Caco-2 (cell line): Measurements from ENCODE around the gene MAPRE2. TPM values are rescaled to one million over a fixed set of nuclear protein-coding genes. Genes with fewer than 3 reads are reported as not detected.

Source experiments
- BruUV-seq: library from RNA; stranded (reverse); fragments of 400-500 nt; replicated peaks from 2 replicates; lab custom pipeline; 2021; lab: Mats Ljungman, UMichigan
- CTCF ChIA-PET: fragments of 300-600 bp; sonication (Branson Sonifier 250); formaldehyde crosslinking; loops from one replicate; lab custom pipeline; 2022; ENCODE audit warnings: antibody characterized with exemption; lab: Charles Lee
- POLR2A ChIA-PET: fragments of 300-600 bp; sonication (Branson Sonifier 250); formaldehyde crosslinking; loops from one replicate; lab custom pipeline; 2022; ENCODE audit warnings: antibody characterized with exemption; lab: Charles Lee
- DNase-seq, 2 experiments: peaks; one replicate each; pipeline versions ENCODE4 v3.0.0 to v3.0.0-alpha.2; 2020 to 2022
- H3K27me3 ChIP-seq: replicated peaks from 2 replicates; pipeline ENCODE4 v1.6.0; 2011; ENCODE audit warnings: low read length; ENCODE audit not compliant: control insufficient read depth, insufficient read depth
- H3K36me3 ChIP-seq: 2 replicates; pipeline ENCODE4 v1.5.1; 2011; ENCODE audit warnings: low read length; ENCODE audit not compliant: control insufficient read depth, insufficient read depth
- H3K4me1 ChIP-seq: fragments of 250-450 bp; sonication (Bioruptor Pico); 2 replicates; pipeline ENCODE4 v1.5.1; 2020; ENCODE audit warnings: mild to moderate bottlenecking
- H3K4me3 ChIP-seq: 2 replicates; pipeline ENCODE4 v1.5.1; 2011; ENCODE audit warnings: low read depth, mild to moderate bottlenecking, control low read depth, low read length
- H3K9me3 ChIP-seq: fragments of 250-450 bp; sonication (Bioruptor Pico); 2 replicates; pipeline ENCODE4 v1.5.1; 2020; ENCODE audit warnings: mild to moderate bottlenecking, moderate library complexity
- H3K27ac Mint-ChIP-seq: one replicate; pipeline ENCODE4 v1.8.0; 2022; ENCODE audit warnings: mixed read lengths; ENCODE audit not compliant: unreplicated experiment
- H3K27me3 Mint-ChIP-seq: one replicate; pipeline ENCODE4 v1.8.0; 2022; ENCODE audit warnings: mixed read lengths; ENCODE audit not compliant: insufficient read depth, unreplicated experiment
- H3K36me3 Mint-ChIP-seq: one replicate; pipeline ENCODE4 v1.8.0; 2022; ENCODE audit warnings: mild to moderate bottlenecking, mixed read lengths; ENCODE audit not compliant: insufficient read depth, unreplicated experiment
- H3K4me1 Mint-ChIP-seq: one replicate; pipeline ENCODE4 v1.8.0; 2022; ENCODE audit warnings: low read depth, mixed read lengths; ENCODE audit not compliant: unreplicated experiment
- H3K4me3 Mint-ChIP-seq: one replicate; pipeline ENCODE4 v1.8.0; 2022; ENCODE audit warnings: mild to moderate bottlenecking, moderate library complexity, mixed read lengths; ENCODE audit not compliant: unreplicated experiment
- H3K9me3 Mint-ChIP-seq: one replicate; pipeline ENCODE4 v1.8.0; 2022; ENCODE audit warnings: mixed read lengths; ENCODE audit not compliant: unreplicated experiment
- CTCF ChIP-seq, 2 experiments: fragments of 200-600 bp in 1 of 2; IDR thresholded peaks; 1 replicate in 1 of 2; 2 replicates in 1 of 2; pipeline versions ENCODE4 v1.5.1 to v1.8.0; 2011 to 2022; ENCODE audit warnings: antibody characterized with exemption in 1 of 2, control low read depth in 1 of 2, inconsistent platforms in 1 of 2, low read depth in 1 of 2, low read length in 1 of 2, mild to moderate bottlenecking in 1 of 2, moderate library complexity in 1 of 2; ENCODE audit not compliant: insufficient read depth in 1 of 2, severe bottlenecking in 1 of 2, unreplicated experiment in 1 of 2
- intact Hi-C: fragments of 100-400 bp; cut with micrococcal nuclease; formaldehyde crosslinking; loops from one replicate; pipeline ENCODE4 v1.10.0; 2022; ENCODE audit not compliant: unreplicated experiment
- total RNA-seq: library from RNA; stranded (reverse); gene quantifications from 2 replicates; pipeline ENCODE4 v1.2.3, GENCODE V29; 2022

MAPRE2 gene
- total RNA-seq, 1 experiment from 2014 or later: 9.3 TPM

GRCh38 chr18:35047697-35048292 lies 6.6 kb downstream of the MAPRE2 start:
- ChIA-PET CTCF (no interaction called here), POLR2A (no interaction called here)
- Mint-ChIP-seq H3K27ac (no peak overlapping the region), H3K9me3 (no peaks in the 10 kb centered on the region), H3K4me1 (no peaks in the 10 kb centered on the region), H3K27me3 (no peaks in the 10 kb centered on the region), H3K4me3 (no peak overlapping the region), H3K36me3 (no peaks in the 10 kb centered on the region)
- DNase-seq: no peak
- H3K27me3 ChIP-seq: no peaks in the 10 kb centered on the region
- no peaks in the 10 kb centered on the region for H3K9me3 ChIP-seq
- H3K4me1 ChIP-seq: no peaks in the 10 kb centered on the region; the same call in 1 of the 2 replicates
- no peaks in the 10 kb centered on the region for H3K36me3 ChIP-seq
- no peak overlapping the region for H3K4me3 ChIP-seq
- no peak for TF ChIP-seq CTCF (IDR thresholded peaks at IDR 0.05; ENCODE audit: insufficient read depth in 1 of 2, low read depth in 1 of 2, low read length in 1 of 2, severe bottlenecking in 1 of 2, unreplicated experiment in 1 of 2)
- BruUV-seq: no TSS peak
- intact Hi-C loops: no loop called here

GRCh38 chr18:35049111-35050027 lies 8.2 kb downstream of the MAPRE2 start:
- no peaks in the 10 kb centered on the region for H3K27me3 Mint-ChIP-seq
- Histone ChIP-seq H3K9me3 (no peaks in the 10 kb centered on the region), H3K4me3 (no peak overlapping the region), H3K27me3 (no peaks in the 10 kb centered on the region), H3K4me1 (no peaks in the 10 kb centered on the region), H3K36me3 (no peaks in the 10 kb centered on the region)
- H3K4me1 Mint-ChIP-seq: no peaks in the 10 kb centered on the region
- H3K4me3 Mint-ChIP-seq: no peak overlapping the region
- BruUV-seq: no TSS peak
- intact Hi-C loops: no loop called here
- TF ChIP-seq CTCF (IDR thresholded peaks at IDR 0.05; ENCODE audit: insufficient read depth in 1 of 2, low read depth in 1 of 2, low read length in 1 of 2, severe bottlenecking in 1 of 2, unreplicated experiment in 1 of 2): no peak
- no peaks in the 10 kb centered on the region for H3K36me3 Mint-ChIP-seq
- no peak overlapping the region for H3K27ac Mint-ChIP-seq
- DNase-seq: no peak
- ChIA-PET CTCF (no interaction called here), POLR2A (no interaction called here)
- H3K9me3 Mint-ChIP-seq: no peaks in the 10 kb centered on the region

GRCh38 chr18:35050028-35050546 lies 8.9 kb downstream of the MAPRE2 start:
- Histone ChIP-seq H3K4me1 (no peaks in the 10 kb centered on the region), H3K27me3 (no peaks in the 10 kb centered on the region), H3K36me3 (no peaks in the 10 kb centered on the region), H3K9me3 (no peaks in the 10 kb centered on the region), H3K4me3 (no peak overlapping the region)
- BruUV-seq: no TSS peak
- TF ChIP-seq CTCF (IDR thresholded peaks at IDR 0.05; ENCODE audit: insufficient read depth in 1 of 2, low read depth in 1 of 2, low read length in 1 of 2, severe bottlenecking in 1 of 2, unreplicated experiment in 1 of 2): no peak
- POLR2A ChIA-PET: no interaction called here
- no peaks in the 10 kb centered on the region for H3K4me1 Mint-ChIP-seq
- CTCF ChIA-PET: no interaction called here
- DNase-seq: no peak
- H3K4me3 Mint-ChIP-seq: no peak overlapping the region
- H3K36me3 Mint-ChIP-seq: no peaks in the 10 kb centered on the region
- no peaks in the 10 kb centered on the region for H3K9me3 Mint-ChIP-seq
- intact Hi-C loops: no loop called here
- H3K27me3 Mint-ChIP-seq: no peaks in the 10 kb centered on the region
- H3K27ac Mint-ChIP-seq: no peak overlapping the region
